GM21723 (cell line): ENCODE data around the gene PLCH2.

Source experiments
- ATAC-seq: cut with Tn5 transposase; IDR thresholded peaks from one replicate; pipeline ENCODE4 v1.9.1; 2021; ENCODE audit warnings: mild to moderate bottlenecking, moderate library complexity; ENCODE audit not compliant: unreplicated experiment

The PLCH2 gene

GRCh38 chr1:2509589-2509988, 33.5 kb downstream of the PLCH2 start:
- no peak for ATAC-seq

- ATAC-seq, result no peak
These were observed 34.5 kb downstream of the PLCH2 start for GRCh38 chr1:2510366-2511155.

GRCh38 chr1:2512862-2513421, 36.9 kb downstream of the PLCH2 start:
- no peak for ATAC-seq

- no peak for ATAC-seq
These were observed 38.0 kb downstream of the PLCH2 start for GRCh38 chr1:2513939-2514652.

- no peak for ATAC-seq
These were observed 39.0 kb downstream of the PLCH2 start for GRCh38 chr1:2514863-2515762.

GRCh38 chr1:2515763-2516080, 39.6 kb downstream of the PLCH2 start:
- ATAC-seq, result no peak

GRCh38 chr1:2516124-2516523, 40.0 kb downstream of the PLCH2 start:
- no peak for ATAC-seq

GRCh38 chr1:2516946-2517345, 40.9 kb downstream of the PLCH2 start:
- no peak for ATAC-seq

- ATAC-seq, result no peak
These were observed 41.9 kb downstream of the PLCH2 start for GRCh38 chr1:2517966-2518365.

GRCh38 chr1:2518528-2518927, 42.4 kb downstream of the PLCH2 start:
- no peak for ATAC-seq

GRCh38 chr1:2519029-2519685, 43.1 kb downstream of the PLCH2 start:
- no peak for ATAC-seq

GRCh38 chr1:2519729-2520128, 43.6 kb downstream of the PLCH2 start:
- no peak for ATAC-seq

GRCh38 chr1:2520206-2520605, 44.1 kb downstream of the PLCH2 start:
- no peak for ATAC-seq

GRCh38 chr1:2520806-2521205, 44.7 kb downstream of the PLCH2 start:
- ATAC-seq, result no peak

- no peak for ATAC-seq
These were observed 46.1 kb downstream of the PLCH2 start for GRCh38 chr1:2522230-2522629.

GRCh38 chr1:2523191-2523890, 47.3 kb downstream of the PLCH2 start:
- no peak for ATAC-seq

GRCh38 chr1:2523891-2524609, 48.0 kb downstream of the PLCH2 start:
- ATAC-seq, result no peak

GRCh38 chr1:2525572-2525919, 49.5 kb downstream of the PLCH2 start:
- no peak for ATAC-seq
